Endothelial cell (in vitro differentiated cells): ENCODE data around the gene CTNND2. TPM values are rescaled to one million over a fixed set of nuclear protein-coding genes. Genes with fewer than 3 reads are reported as not detected.

Source experiments
- DNase-seq: peaks from one replicate; pipeline ENCODE4 v3.0.0; 2021; ENCODE audit warnings: low spot score
- H3K27ac Mint-ChIP-seq: one replicate; pipeline ENCODE4 v1.8.0; 2021; ENCODE audit warnings: mixed read lengths, inconsistent platforms; ENCODE audit not compliant: unreplicated experiment
- H3K27me3 Mint-ChIP-seq: one replicate; pipeline ENCODE4 v1.8.0; 2021; ENCODE audit warnings: mild to moderate bottlenecking, moderate library complexity, mixed read lengths, inconsistent platforms; ENCODE audit not compliant: unreplicated experiment
- H3K36me3 Mint-ChIP-seq: one replicate; pipeline ENCODE4 v1.8.0; 2021; ENCODE audit warnings: mild to moderate bottlenecking, low read depth, mixed read lengths, inconsistent platforms; ENCODE audit not compliant: unreplicated experiment
- H3K4me1 Mint-ChIP-seq: one replicate; pipeline ENCODE4 v1.8.0; 2021; ENCODE audit warnings: mild to moderate bottlenecking, mixed read lengths, inconsistent platforms; ENCODE audit not compliant: unreplicated experiment
- H3K4me3 Mint-ChIP-seq: one replicate; pipeline ENCODE4 v1.8.0; 2021; ENCODE audit warnings: mild to moderate bottlenecking, mixed read lengths, inconsistent platforms; ENCODE audit not compliant: unreplicated experiment
- H3K9me3 Mint-ChIP-seq: one replicate; pipeline ENCODE4 v1.8.0; 2021; ENCODE audit warnings: mixed read lengths, inconsistent platforms; ENCODE audit not compliant: unreplicated experiment
- total RNA-seq: library from RNA; stranded (reverse); fragmentation: NEBNext Ultra II Directional; extraction: Animal tissue kit (Norgen Biotek cat#: 25700); gene quantifications from one replicate; pipeline ENCODE4 v1.2.1, GENCODE V29; 2021; ENCODE audit not compliant: unreplicated experiment
- TF ChIP-seq, protein P1 (sequence below): fragments of 200-600 bp; sonication (generic); IDR thresholded peaks from one replicate; pipeline ENCODE4 v1.5.0; 2021; ENCODE audit warnings: antibody characterized with exemption; ENCODE audit not compliant: unreplicated experiment

The CTNND2 gene
- total RNA-seq, 1 donor from 2014 or later, result 3.6 TPM

DNA sequence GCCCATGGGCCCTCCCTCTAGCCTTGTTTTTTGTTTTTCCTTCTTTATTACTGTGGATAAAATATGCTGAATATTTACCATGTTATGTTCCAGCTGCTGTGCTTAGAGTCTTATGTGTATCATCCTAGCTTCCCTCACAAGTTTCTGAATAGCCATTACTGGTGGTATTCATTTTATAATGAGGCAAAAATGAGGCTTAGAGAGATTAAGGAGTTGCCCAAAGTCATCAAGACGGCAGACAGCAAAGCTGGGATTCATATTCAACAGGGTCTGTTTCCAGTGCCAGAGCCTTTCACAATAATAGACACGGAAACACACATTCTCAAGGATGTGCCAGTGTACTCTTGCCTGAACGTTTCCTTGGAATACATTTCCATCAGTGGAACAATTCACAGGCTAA, 258.1 kb downstream of the CTNND2 start:
- H3K36me3 Mint-ChIP-seq, result no peaks in the 10 kb centered on the region
- no peaks in the 10 kb centered on the region for H3K9me3 Mint-ChIP-seq
- H3K27me3 Mint-ChIP-seq, result no peaks in the 10 kb centered on the region
- DNase-seq, result no peak
- no peak overlapping the region for H3K27ac Mint-ChIP-seq
- TF ChIP-seq, protein P1, sequence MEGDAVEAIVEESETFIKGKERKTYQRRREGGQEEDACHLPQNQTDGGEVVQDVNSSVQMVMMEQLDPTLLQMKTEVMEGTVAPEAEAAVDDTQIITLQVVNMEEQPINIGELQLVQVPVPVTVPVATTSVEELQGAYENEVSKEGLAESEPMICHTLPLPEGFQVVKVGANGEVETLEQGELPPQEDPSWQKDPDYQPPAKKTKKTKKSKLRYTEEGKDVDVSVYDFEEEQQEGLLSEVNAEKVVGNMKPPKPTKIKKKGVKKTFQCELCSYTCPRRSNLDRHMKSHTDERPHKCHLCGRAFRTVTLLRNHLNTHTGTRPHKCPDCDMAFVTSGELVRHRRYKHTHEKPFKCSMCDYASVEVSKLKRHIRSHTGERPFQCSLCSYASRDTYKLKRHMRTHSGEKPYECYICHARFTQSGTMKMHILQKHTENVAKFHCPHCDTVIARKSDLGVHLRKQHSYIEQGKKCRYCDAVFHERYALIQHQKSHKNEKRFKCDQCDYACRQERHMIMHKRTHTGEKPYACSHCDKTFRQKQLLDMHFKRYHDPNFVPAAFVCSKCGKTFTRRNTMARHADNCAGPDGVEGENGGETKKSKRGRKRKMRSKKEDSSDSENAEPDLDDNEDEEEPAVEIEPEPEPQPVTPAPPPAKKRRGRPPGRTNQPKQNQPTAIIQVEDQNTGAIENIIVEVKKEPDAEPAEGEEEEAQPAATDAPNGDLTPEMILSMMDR, result no peak
- H3K4me3 Mint-ChIP-seq, result no peak overlapping the region
- H3K4me1 Mint-ChIP-seq, result no peaks in the 10 kb centered on the region

DNA sequence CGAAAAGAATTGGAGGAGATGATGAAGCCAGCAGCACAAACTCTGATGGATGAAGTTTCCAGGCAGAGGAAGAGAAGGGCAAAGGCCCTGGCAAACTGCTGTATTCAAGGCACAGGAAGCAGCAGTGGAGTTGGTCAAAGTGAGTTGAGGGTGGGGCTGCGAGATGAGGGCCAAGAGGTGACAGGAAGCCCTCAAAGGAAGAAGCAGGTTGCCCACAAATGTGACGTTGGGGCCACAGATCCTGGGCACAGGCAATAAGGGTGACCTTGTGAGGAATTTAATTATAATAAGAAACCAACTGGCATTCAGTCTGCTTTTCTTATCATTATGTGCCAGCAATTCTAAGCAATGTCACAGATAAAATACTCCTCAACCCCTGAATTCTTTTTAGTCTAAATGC, 261.8 kb downstream of the CTNND2 start:
- Mint-ChIP-seq H3K36me3 (no peaks in the 10 kb centered on the region), H3K4me3 (no peak overlapping the region), H3K4me1 (no peaks in the 10 kb centered on the region), H3K27ac (no peak overlapping the region), H3K27me3 (no peaks in the 10 kb centered on the region), H3K9me3 (no peaks in the 10 kb centered on the region)
- DNase-seq, result no peak
- TF ChIP-seq, protein P1, result no peak

DNA sequence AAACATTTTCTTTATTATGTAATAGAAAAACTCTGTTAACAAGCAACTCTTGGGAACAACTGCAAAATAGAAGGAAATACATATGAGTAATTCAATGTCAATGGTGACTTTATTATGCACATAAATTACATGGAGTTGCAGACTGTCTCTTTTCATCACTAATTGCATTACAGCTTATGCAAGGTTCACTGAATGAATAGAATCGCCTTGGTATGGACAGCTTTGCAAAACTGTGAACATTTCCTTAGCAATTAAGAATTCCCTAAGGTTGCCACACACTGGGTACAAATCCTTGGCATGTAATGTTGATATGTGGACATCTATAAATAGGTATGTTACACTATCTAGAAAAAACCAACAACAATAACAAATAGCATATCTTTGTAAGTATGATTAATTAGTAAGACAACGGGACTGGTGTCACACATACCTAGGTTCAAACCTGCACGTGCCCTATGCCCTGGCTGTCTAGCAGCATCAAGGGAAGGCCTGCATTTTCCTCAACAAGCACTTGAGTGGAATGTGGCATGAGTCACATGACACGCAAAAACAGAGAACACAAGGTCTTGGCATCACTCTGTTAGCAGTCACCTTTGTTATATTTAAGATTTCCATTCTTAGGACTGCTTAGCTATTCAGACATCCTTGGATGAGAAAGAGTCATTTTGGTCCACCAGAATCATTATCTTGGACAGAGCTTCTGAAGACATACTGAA, 263.9 kb downstream of the CTNND2 start:
- Mint-ChIP-seq H3K9me3 (no peaks in the 10 kb centered on the region), H3K27ac (no peak overlapping the region), H3K36me3 (no peaks in the 10 kb centered on the region), H3K27me3 (no peaks in the 10 kb centered on the region), H3K4me1 (no peaks in the 10 kb centered on the region), H3K4me3 (no peak overlapping the region)
- no peak for DNase-seq
- TF ChIP-seq, protein P1, result no peak

DNA sequence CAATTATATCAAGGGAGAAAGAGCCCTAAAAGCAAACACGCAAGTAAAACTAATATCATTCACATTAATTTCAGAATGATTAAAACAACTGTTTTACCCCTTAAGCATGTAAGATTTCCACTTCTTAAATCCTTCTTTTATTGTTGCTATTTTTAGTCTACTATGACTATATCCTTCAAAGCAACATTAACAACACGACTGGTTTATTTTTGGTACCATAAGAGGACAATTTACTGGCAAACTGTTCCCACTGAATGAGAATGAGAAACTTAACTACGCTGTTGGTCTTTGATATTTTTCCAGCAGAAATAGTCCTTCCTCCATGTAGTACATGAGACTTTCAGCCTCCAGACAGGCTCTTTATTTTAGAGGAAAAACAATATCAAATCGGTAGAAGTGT, 281.5 kb downstream of the CTNND2 start:
- no peak for DNase-seq
- Mint-ChIP-seq H3K4me3 (no peak overlapping the region), H3K27ac (no peak overlapping the region), H3K36me3 (no peaks in the 10 kb centered on the region), H3K27me3 (no peaks in the 10 kb centered on the region), H3K9me3 (no peaks in the 10 kb centered on the region), H3K4me1 (no peaks in the 10 kb centered on the region)
- TF ChIP-seq, protein P1, result no peak

DNA sequence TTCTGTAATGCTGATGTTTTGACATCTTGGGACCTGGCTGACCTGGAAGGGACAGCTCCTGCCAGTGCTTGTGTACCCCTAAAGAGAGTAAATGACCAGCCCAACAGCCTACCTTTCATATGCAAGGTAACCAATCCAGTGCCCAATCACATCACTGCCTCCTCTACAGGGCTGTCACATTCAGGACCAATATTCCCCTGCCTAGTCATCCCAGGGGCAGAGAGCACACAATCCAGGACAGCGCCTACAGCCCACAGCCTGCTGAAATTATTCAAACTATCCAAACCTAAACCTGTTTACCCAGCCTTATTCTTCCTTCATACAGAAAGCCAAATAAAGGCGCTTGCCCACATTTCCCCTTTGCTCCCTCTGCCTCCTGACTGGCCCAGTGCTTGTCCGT, 284.1 kb downstream of the CTNND2 start:
- H3K4me3 Mint-ChIP-seq, result no peak overlapping the region
- H3K27me3 Mint-ChIP-seq, result no peaks in the 10 kb centered on the region
- no peaks in the 10 kb centered on the region for H3K4me1 Mint-ChIP-seq
- H3K27ac Mint-ChIP-seq, result no peak overlapping the region
- H3K9me3 Mint-ChIP-seq, result no peaks in the 10 kb centered on the region
- TF ChIP-seq, protein P1, result no peak
- H3K36me3 Mint-ChIP-seq, result no peaks in the 10 kb centered on the region
- no peak for DNase-seq
